GM12875 (cell line): Measurements from ENCODE around the gene MAG.

Source experiments
- H3K4me3 ChIP-seq: one replicate; pipeline ENCODE4 v1.5.1; 2011; ENCODE audit warnings: low read depth, low read length, control low read depth
- CTCF ChIP-seq: IDR thresholded peaks from 2 replicates; pipeline ENCODE4 v1.5.1; 2011; ENCODE audit warnings: low read depth, mild to moderate bottlenecking, control low read depth, inconsistent platforms, low read length, moderate library complexity, borderline replicate concordance; ENCODE audit not compliant: insufficient read depth

MAG gene

GRCh38 chr19:35310331-35310730 is 18.4 kb downstream of the MAG start:
- no peak for TF ChIP-seq CTCF
- no peak overlapping the region for H3K4me3 ChIP-seq

GRCh38 chr19:35310811-35311465 is 19.0 kb downstream of the MAG start:
- H3K4me3 ChIP-seq, result no peak overlapping the region
- no peak for TF ChIP-seq CTCF

- H3K4me3 ChIP-seq, result no peak overlapping the region
- no peak for TF ChIP-seq CTCF
Measured at GRCh38 chr19:35311901-35312665, 20.1 kb downstream of the MAG start.

- no peak overlapping the region for H3K4me3 ChIP-seq
- no peak for TF ChIP-seq CTCF
Measured at GRCh38 chr19:35313587-35313986, 21.6 kb downstream of the MAG start.

- H3K4me3 ChIP-seq, result no peak overlapping the region
- no peak for TF ChIP-seq CTCF
Measured at GRCh38 chr19:35314031-35314430, 22.1 kb downstream of the MAG start.

- no peak for TF ChIP-seq CTCF
- H3K4me3 ChIP-seq, result no peak overlapping the region
Measured at GRCh38 chr19:35314858-35315470, 23.0 kb downstream of the MAG start.
